ENCODE data around the gene FRMPD4. TPM values are rescaled to one million over a fixed set of nuclear protein-coding genes. Genes with fewer than 3 reads are reported as not detected.

FRMPD4 gene
- total and polyA plus RNA-seq, 2 experiments from 2014 or later, result 0.19 to 0.80 TPM

DNA sequence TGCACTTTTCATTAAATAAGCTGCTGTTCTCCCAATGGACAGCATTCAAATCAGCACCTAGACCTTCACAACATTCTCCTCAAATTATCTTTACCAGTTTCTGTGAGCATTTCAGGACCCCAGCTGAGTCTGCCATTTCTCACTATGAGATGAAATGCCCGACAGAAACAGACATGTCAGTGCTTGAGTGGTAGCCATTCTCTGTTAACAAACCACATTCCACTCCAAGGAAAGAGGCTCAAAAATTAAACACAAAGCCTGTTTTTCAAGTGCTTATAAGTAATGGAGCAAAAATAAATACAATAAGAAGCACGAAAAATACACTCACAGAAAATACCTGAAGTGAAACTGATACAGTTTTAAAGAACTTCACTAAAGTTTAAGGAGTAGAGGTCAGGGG lies 332.8 kb downstream of the FRMPD4 start:
- no peaks in the 10 kb centered on the region for H3K36me3 ChIP-seq (ENCODE audit: insufficient read depth)
- Mint-ChIP-seq H3K4me3 (no peak overlapping the region), H3K9me3 (no peaks in the 10 kb centered on the region), H3K27me3 (ENCODE audit: insufficient read depth, low read depth, poor library complexity) (peaks cover 4% of the 10 kb centered on the region), H3K36me3 (ENCODE audit: low read depth) (no peaks in the 10 kb centered on the region), H3K4me1 (no peaks in the 10 kb centered on the region), H3K27ac (no peak overlapping the region)
- no peaks in the 10 kb centered on the region for H3K79me2 ChIP-seq (replicated peaks; ENCODE audit: insufficient read depth)
- no peak for ATAC-seq
- H3K4me2 ChIP-seq, result no peak overlapping the region
- H3K27ac ChIP-seq (ENCODE audit: low read depth), result no peak overlapping the region
- H3K9me2 ChIP-seq (ENCODE audit: insufficient read depth), result no peaks in the 10 kb centered on the region
- no peaks in the 10 kb centered on the region for H4K20me1 ChIP-seq (replicated peaks; ENCODE audit: insufficient read depth)
- TF ChIP-seq NANOG (IDR thresholded peaks at IDR 0.05; ENCODE audit: borderline replicate concordance) (no peak), CREB1 (CRISPR knock-in tag; IDR thresholded peaks at IDR 0.05; ENCODE audit: low read depth) (no peak), JUNB (IDR thresholded peaks at IDR 0.05; ENCODE audit: unreplicated experiment) (no peak), STAT1 (IDR thresholded peaks at IDR 0.05; ENCODE audit: unreplicated experiment) (no peak), EZH2phosphoT487 (IDR thresholded peaks at IDR 0.05; ENCODE audit: unreplicated experiment) (no peak), EZH2 (IDR thresholded peaks at IDR 0.05; ENCODE audit: low read depth, unreplicated experiment) (no peak), ZNF331 (CRISPR knock-in tag; IDR thresholded peaks at IDR 0.05; ENCODE audit: low read depth) (no peak), POLR2AphosphoS5 (IDR thresholded peaks at IDR 0.05; ENCODE audit: low read depth) (no peak), ZNF114 (CRISPR knock-in tag; IDR thresholded peaks at IDR 0.05) (no peak)
- TF ChIP-seq, protein P1, sequence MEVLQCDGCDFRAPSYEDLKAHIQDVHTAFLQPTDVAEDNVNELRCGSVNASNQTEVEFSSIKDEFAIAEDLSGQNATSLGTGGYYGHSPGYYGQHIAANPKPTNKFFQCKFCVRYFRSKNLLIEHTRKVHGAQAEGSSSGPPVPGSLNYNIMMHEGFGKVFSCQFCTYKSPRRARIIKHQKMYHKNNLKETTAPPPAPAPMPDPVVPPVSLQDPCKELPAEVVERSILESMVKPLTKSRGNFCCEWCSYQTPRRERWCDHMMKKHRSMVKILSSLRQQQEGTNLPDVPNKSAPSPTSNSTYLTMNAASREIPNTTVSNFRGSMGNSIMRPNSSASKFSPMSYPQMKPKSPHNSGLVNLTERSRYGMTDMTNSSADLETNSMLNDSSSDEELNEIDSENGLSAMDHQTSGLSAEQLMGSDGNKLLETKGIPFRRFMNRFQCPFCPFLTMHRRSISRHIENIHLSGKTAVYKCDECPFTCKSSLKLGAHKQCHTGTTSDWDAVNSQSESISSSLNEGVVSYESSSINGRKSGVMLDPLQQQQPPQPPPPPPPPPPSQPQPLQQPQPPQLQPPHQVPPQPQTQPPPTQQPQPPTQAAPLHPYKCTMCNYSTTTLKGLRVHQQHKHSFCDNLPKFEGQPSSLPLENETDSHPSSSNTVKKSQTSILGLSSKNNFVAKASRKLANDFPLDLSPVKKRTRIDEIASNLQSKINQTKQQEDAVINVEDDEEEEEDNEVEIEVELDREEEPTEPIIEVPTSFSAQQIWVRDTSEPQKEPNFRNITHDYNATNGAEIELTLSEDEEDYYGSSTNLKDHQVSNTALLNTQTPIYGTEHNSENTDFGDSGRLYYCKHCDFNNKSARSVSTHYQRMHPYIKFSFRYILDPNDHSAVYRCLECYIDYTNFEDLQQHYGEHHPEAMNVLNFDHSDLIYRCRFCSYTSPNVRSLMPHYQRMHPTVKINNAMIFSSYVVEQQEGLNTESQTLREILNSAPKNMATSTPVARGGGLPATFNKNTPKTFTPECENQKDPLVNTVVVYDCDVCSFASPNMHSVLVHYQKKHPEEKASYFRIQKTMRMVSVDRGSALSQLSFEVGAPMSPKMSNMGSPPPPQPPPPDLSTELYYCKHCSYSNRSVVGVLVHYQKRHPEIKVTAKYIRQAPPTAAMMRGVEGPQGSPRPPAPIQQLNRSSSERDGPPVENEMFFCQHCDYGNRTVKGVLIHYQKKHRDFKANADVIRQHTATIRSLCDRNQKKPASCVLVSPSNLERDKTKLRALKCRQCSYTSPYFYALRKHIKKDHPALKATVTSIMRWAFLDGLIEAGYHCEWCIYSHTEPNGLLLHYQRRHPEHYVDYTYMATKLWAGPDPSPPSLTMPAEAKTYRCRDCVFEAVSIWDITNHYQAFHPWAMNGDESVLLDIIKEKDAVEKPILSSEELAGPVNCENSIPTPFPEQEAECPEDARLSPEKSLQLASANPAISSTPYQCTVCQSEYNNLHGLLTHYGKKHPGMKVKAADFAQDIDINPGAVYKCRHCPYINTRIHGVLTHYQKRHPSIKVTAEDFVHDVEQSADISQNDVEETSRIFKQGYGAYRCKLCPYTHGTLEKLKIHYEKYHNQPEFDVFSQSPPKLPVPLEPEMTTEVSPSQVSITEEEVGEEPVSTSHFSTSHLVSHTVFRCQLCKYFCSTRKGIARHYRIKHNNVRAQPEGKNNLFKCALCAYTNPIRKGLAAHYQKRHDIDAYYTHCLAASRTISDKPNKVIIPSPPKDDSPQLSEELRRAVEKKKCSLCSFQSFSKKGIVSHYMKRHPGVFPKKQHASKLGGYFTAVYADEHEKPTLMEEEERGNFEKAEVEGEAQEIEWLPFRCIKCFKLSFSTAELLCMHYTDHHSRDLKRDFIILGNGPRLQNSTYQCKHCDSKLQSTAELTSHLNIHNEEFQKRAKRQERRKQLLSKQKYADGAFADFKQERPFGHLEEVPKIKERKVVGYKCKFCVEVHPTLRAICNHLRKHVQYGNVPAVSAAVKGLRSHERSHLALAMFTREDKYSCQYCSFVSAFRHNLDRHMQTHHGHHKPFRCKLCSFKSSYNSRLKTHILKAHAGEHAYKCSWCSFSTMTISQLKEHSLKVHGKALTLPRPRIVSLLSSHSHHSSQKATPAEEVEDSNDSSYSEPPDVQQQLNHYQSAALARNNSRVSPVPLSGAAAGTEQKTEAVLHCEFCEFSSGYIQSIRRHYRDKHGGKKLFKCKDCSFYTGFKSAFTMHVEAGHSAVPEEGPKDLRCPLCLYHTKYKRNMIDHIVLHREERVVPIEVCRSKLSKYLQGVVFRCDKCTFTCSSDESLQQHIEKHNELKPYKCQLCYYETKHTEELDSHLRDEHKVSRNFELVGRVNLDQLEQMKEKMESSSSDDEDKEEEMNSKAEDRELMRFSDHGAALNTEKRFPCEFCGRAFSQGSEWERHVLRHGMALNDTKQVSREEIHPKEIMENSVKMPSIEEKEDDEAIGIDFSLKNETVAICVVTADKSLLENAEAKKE (CRISPR knock-in tag; IDR thresholded peaks at IDR 0.05), result no peak
- TF ChIP-seq, protein P2, sequence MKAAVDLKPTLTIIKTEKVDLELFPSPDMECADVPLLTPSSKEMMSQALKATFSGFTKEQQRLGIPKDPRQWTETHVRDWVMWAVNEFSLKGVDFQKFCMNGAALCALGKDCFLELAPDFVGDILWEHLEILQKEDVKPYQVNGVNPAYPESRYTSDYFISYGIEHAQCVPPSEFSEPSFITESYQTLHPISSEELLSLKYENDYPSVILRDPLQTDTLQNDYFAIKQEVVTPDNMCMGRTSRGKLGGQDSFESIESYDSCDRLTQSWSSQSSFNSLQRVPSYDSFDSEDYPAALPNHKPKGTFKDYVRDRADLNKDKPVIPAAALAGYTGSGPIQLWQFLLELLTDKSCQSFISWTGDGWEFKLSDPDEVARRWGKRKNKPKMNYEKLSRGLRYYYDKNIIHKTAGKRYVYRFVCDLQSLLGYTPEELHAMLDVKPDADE (IDR thresholded peaks at IDR 0.05), result no peak
- TF ChIP-seq, protein P3, sequence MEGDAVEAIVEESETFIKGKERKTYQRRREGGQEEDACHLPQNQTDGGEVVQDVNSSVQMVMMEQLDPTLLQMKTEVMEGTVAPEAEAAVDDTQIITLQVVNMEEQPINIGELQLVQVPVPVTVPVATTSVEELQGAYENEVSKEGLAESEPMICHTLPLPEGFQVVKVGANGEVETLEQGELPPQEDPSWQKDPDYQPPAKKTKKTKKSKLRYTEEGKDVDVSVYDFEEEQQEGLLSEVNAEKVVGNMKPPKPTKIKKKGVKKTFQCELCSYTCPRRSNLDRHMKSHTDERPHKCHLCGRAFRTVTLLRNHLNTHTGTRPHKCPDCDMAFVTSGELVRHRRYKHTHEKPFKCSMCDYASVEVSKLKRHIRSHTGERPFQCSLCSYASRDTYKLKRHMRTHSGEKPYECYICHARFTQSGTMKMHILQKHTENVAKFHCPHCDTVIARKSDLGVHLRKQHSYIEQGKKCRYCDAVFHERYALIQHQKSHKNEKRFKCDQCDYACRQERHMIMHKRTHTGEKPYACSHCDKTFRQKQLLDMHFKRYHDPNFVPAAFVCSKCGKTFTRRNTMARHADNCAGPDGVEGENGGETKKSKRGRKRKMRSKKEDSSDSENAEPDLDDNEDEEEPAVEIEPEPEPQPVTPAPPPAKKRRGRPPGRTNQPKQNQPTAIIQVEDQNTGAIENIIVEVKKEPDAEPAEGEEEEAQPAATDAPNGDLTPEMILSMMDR (conservative IDR thresholded peaks at IDR 0.05; ENCODE audit: low read depth in 2 of 2), result no peak
- no peak overlapping the region for H3K4me3 ChIP-seq
- no peak for DNase-seq (ENCODE audit: low spot score)
- no peaks in the 10 kb centered on the region for H3K4me1 ChIP-seq (ENCODE audit: insufficient read depth)
- H2AFZ ChIP-seq, result no peak overlapping the region
- H3F3A ChIP-seq (replicated peaks; ENCODE audit: low read depth), result no peaks in the 10 kb centered on the region
- no peaks in the 10 kb centered on the region for H3K27me3 ChIP-seq (ENCODE audit: insufficient read depth)

Data from GM23338 (cell line).